ENCODE data around the gene MAGEL2.

MAGEL2 gene

GRCh38 chr15:23647001-23647295 is 719 bp downstream of the MAGEL2 start:
- DNase-seq (ENCODE audit: extremely low spot score) = no peak
- TF ChIP-seq CTBP1 (IDR thresholded peaks at IDR 0.05; ENCODE audit: borderline replicate concordance) = no peak
- no peak for TF ChIP-seq L3MBTL2 (conservative IDR thresholded peaks at IDR 0.05)
- ChIA-PET POLR2A (no interaction called here), CTCF (no interaction called here)

DNA sequence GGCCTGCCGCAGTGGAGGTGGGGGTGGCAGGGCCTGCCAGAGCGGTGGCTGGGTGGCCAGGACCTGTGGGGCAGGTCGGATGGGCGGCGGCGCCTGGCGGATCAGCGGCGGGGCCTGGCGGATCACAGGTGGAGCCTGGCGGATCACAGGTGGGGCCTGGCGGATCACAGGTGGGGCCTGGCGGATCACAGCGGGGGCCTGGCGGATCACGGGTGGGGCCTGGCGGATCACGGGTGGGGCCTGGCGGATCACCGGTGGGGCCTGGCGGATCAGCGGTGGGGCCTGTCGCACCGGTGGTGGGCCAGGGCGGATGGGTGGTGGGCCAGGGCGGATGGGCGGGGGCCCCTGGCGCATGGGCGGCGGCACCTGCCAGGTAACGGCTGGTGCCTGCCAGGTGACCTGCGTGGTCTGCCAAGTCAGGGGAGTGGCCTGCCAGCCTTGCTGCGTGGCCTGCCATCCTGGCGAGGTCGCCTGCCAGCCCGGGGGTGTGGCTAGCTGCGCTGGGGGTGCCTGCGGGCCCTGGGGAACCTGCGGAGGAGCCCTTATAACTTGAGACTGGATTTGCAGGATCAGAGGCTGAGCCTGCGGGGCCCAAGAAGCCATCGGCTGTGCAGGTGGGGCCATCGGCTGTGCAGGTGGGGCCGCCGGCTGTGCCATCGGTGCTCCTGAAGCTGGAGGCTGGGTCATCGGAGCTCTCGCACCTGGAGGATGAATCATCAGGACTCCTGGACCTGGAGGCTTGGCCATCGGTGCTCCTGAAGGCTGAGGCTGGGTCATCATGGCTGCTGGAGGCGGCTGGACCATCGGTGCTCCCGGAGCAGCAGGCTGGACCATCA is 1.3 kb downstream of the MAGEL2 start:
- CTCF ChIA-PET = no interaction called here
- no peak for DNase-seq (ENCODE audit: extremely low spot score)
- POLR2A ChIA-PET = no interaction called here
- no peak for TF ChIP-seq NFRKB (IDR thresholded peaks at IDR 0.05)
- TF ChIP-seq, protein P1, sequence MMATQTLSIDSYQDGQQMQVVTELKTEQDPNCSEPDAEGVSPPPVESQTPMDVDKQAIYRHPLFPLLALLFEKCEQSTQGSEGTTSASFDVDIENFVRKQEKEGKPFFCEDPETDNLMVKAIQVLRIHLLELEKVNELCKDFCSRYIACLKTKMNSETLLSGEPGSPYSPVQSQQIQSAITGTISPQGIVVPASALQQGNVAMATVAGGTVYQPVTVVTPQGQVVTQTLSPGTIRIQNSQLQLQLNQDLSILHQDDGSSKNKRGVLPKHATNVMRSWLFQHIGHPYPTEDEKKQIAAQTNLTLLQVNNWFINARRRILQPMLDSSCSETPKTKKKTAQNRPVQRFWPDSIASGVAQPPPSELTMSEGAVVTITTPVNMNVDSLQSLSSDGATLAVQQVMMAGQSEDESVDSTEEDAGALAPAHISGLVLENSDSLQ (IDR thresholded peaks at IDR 0.05) = no peak
- no peak for TF ChIP-seq FOXK2 (IDR thresholded peaks at IDR 0.05)
- TF ChIP-seq HDGF (IDR thresholded peaks at IDR 0.05; ENCODE audit: borderline replicate concordance) = no peak
- no peak for TF ChIP-seq TARDBP (IDR thresholded peaks at IDR 0.05)
- TF ChIP-seq ZNF384 (IDR thresholded peaks at IDR 0.05) = no peak
- TF ChIP-seq FOXM1 (IDR thresholded peaks at IDR 0.05; ENCODE audit: borderline replicate concordance) = no peak
- TF ChIP-seq CTBP1 (IDR thresholded peaks at IDR 0.05; ENCODE audit: borderline replicate concordance) = no peak
- TF ChIP-seq LEF1 (IDR thresholded peaks at IDR 0.05; ENCODE audit: borderline replicate concordance) = no peak
- TF ChIP-seq SP1 (IDR thresholded peaks at IDR 0.05) = no peak
- TF ChIP-seq ELF4 (IDR thresholded peaks at IDR 0.05) = no peak
- TF ChIP-seq FOXA1 (IDR thresholded peaks at IDR 0.05) = no peak
- TF ChIP-seq L3MBTL2 (conservative IDR thresholded peaks at IDR 0.05) = no peak

GRCh38 chr15:23645371-23646164 is 2.1 kb downstream of the MAGEL2 start:
- no peak for DNase-seq (ENCODE audit: extremely low spot score)
- POLR2A ChIA-PET = no interaction called here
- CTCF ChIA-PET = no interaction called here
- TF ChIP-seq FOXK2 (IDR thresholded peaks at IDR 0.05) (no peak), FOXA1 (IDR thresholded peaks at IDR 0.05) (no peak), LEF1 (IDR thresholded peaks at IDR 0.05; ENCODE audit: borderline replicate concordance) (no peak), ZNF384 (IDR thresholded peaks at IDR 0.05) (no peak), CTBP1 (IDR thresholded peaks at IDR 0.05; ENCODE audit: borderline replicate concordance) (no peak), HDGF (IDR thresholded peaks at IDR 0.05; ENCODE audit: borderline replicate concordance) (no peak), SP1 (IDR thresholded peaks at IDR 0.05) (no peak)
- TF ChIP-seq, protein P1 (IDR thresholded peaks at IDR 0.05) = no peak

GRCh38 chr15:23644829-23645228 is 2.8 kb downstream of the MAGEL2 start:
- TF ChIP-seq FOXM1 (IDR thresholded peaks at IDR 0.05; ENCODE audit: borderline replicate concordance) (no peak), SUZ12 (IDR thresholded peaks at IDR 0.05) (no peak), FOXA1 (IDR thresholded peaks at IDR 0.05) (no peak), FOXK2 (IDR thresholded peaks at IDR 0.05) (no peak), ARNT (IDR thresholded peaks at IDR 0.05) (no peak), ELF4 (IDR thresholded peaks at IDR 0.05) (no peak), CTBP1 (IDR thresholded peaks at IDR 0.05; ENCODE audit: borderline replicate concordance) (no peak), TARDBP (IDR thresholded peaks at IDR 0.05) (no peak), L3MBTL2 (conservative IDR thresholded peaks at IDR 0.05) (no peak), BHLHE40 (IDR thresholded peaks at IDR 0.05; ENCODE audit: borderline replicate concordance) (no peak), HDGF (IDR thresholded peaks at IDR 0.05; ENCODE audit: borderline replicate concordance) (no peak), ZNF384 (IDR thresholded peaks at IDR 0.05) (no peak), NFRKB (IDR thresholded peaks at IDR 0.05) (no peak), LEF1 (IDR thresholded peaks at IDR 0.05; ENCODE audit: borderline replicate concordance) (no peak), SP1 (IDR thresholded peaks at IDR 0.05) (no peak)
- TF ChIP-seq, protein P1 (IDR thresholded peaks at IDR 0.05) = no peak
- CTCF ChIA-PET = interaction anchor here (1.6 kb wide), 1 partner anchor 233 kb away, joined by 5 read pairs; no protein-coding TSS in a partner anchor
- POLR2A ChIA-PET = no interaction called here
- DNase-seq (ENCODE audit: extremely low spot score) = no peak

GRCh38 chr15:23642413-23643044 is 5.1 kb downstream of the MAGEL2 start:
- DNase-seq (ENCODE audit: extremely low spot score) = peak; percentile 57
- ChIA-PET POLR2A (no interaction called here), CTCF (interaction anchor here (0.7 to 1.2 kb wide), 4 partner anchors 8 to 235 kb away, joined by 3 to 5 read pairs (median 4); no protein-coding TSS in a partner anchor)
- TF ChIP-seq L3MBTL2 (conservative IDR thresholded peaks at IDR 0.05) (no peak), SP1 (IDR thresholded peaks at IDR 0.05) (no peak), FOXM1 (IDR thresholded peaks at IDR 0.05; ENCODE audit: borderline replicate concordance) (no peak), LEF1 (IDR thresholded peaks at IDR 0.05; ENCODE audit: borderline replicate concordance) (no peak), CTBP1 (IDR thresholded peaks at IDR 0.05; ENCODE audit: borderline replicate concordance) (no peak), TARDBP (IDR thresholded peaks at IDR 0.05) (no peak), NFRKB (IDR thresholded peaks at IDR 0.05) (no peak), ZNF384 (IDR thresholded peaks at IDR 0.05) (no peak), ARNT (IDR thresholded peaks at IDR 0.05) (no peak), BHLHE40 (IDR thresholded peaks at IDR 0.05; ENCODE audit: borderline replicate concordance) (no peak), FOXA1 (IDR thresholded peaks at IDR 0.05) (no peak), SUZ12 (IDR thresholded peaks at IDR 0.05) (no peak), FOXK2 (IDR thresholded peaks at IDR 0.05) (no peak), ELF4 (IDR thresholded peaks at IDR 0.05) (no peak), HDGF (IDR thresholded peaks at IDR 0.05; ENCODE audit: borderline replicate concordance) (no peak)
- TF ChIP-seq, protein P1 (IDR thresholded peaks at IDR 0.05) = no peak
